Measurements from ENCODE around the gene CASTOR2. TPM values are rescaled to one million over a fixed set of nuclear protein-coding genes. Genes with fewer than 3 reads are reported as not detected.
"Not testable (repeated sequence)": the region's sequence is repeated elsewhere in the genome, so short reads cannot be mapped to it uniquely, and the experiment has no call there.

CASTOR2 gene
- total and polyA plus RNA-seq, 10 of the 15 experiments (the other 5 are each of a cell fraction or from before 2014, with no cell fraction given), result 0.18 to 1.1 (median 0.44) TPM; not detected in 4

DNA sequence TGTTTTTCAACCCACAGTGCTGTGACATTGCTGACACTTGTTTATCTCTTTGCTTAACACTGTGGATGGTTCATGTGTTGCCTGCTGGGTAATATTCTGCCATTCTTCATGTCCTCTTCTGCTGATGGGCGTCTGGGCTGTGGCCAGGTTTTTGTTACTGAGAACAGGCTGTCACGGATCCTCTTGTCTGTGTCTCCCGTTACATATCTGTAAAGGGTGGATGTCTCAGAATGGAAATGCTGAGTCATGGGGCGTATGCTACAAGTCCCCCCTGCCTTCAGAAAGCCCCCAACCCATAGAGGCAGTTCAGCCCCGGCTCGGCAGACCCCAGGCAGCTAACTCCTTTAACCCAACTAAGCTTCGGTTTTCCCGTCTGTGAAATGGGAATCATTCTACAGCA, 33.3 kb downstream of the CASTOR2 start:
- H3K27me3 ChIP-seq (replicated peaks in 1 of 2; ENCODE audit: control insufficient read depth in 2 of 2, insufficient read depth in 2 of 2, low read length in 1 of 2); H3K9me3 ChIP-seq (replicated peaks; ENCODE audit: control insufficient read depth, insufficient read depth, low read length); H3K4me2 ChIP-seq (ENCODE audit: control insufficient read depth, insufficient read depth); CTCF ChIA-PET; RAD21 ChIA-PET (ENCODE audit: unreplicated experiment); BruUV-seq (replicated peaks); SMC1A ChIA-PET (ENCODE audit: uncharacterized antibody, unreplicated experiment); FAIRE-seq; H3K79me2 ChIP-seq (ENCODE audit: control insufficient read depth, insufficient read depth, low read length); H3K27ac ChIP-seq (ENCODE audit: control insufficient read depth, insufficient read depth); H3K4me1 ChIP-seq (ENCODE audit: control insufficient read depth, insufficient read depth, low read length); H4K20me1 ChIP-seq (ENCODE audit: control insufficient read depth, insufficient read depth); H3K9ac ChIP-seq (ENCODE audit: control insufficient read depth, insufficient read depth, low read length); H2AFZ ChIP-seq (ENCODE audit: control insufficient read depth, low read depth, low read length); DNase-seq (ENCODE audit: low read depth, low spot score); ATAC-seq; intact Hi-C loops (cut with micrococcal nuclease; ENCODE audit: unreplicated experiment); in situ Hi-C loops (cut with MboI); H3K36me3 ChIP-seq (ENCODE audit: control insufficient read depth in 2 of 2, insufficient read depth in 2 of 2, low read length in 1 of 2); POLR2A ChIA-PET; H3K4me3 ChIP-seq: not testable (repeated sequence)
- 54% methylated on average over 8 of the region's 8 CpGs for WGBS (ENCODE audit: insufficient coverage, insufficient replicate concordance, low lambda C conversion rate, missing lambda C conversion rate)

- H3K27ac ChIP-seq (ENCODE audit: control insufficient read depth, insufficient read depth); RAD21 ChIA-PET (ENCODE audit: unreplicated experiment); H3K9me3 ChIP-seq (replicated peaks; ENCODE audit: control insufficient read depth, insufficient read depth, low read length); CTCF ChIA-PET; H3K4me2 ChIP-seq (ENCODE audit: control insufficient read depth, insufficient read depth); FAIRE-seq; DNase-seq (ENCODE audit: low read depth, low spot score); H2AFZ ChIP-seq (ENCODE audit: control insufficient read depth, low read depth, low read length); POLR2A ChIA-PET; H3K4me1 ChIP-seq (ENCODE audit: control insufficient read depth, insufficient read depth, low read length); ATAC-seq; H3K36me3 ChIP-seq (ENCODE audit: control insufficient read depth in 2 of 2, insufficient read depth in 2 of 2, low read length in 1 of 2); H3K4me3 ChIP-seq; H4K20me1 ChIP-seq (ENCODE audit: control insufficient read depth, insufficient read depth); BruUV-seq (replicated peaks); H3K79me2 ChIP-seq (ENCODE audit: control insufficient read depth, insufficient read depth, low read length); in situ Hi-C loops (cut with MboI); H3K9ac ChIP-seq (ENCODE audit: control insufficient read depth, insufficient read depth, low read length); intact Hi-C loops (cut with micrococcal nuclease; ENCODE audit: unreplicated experiment); H3K27me3 ChIP-seq (replicated peaks in 1 of 2; ENCODE audit: control insufficient read depth in 2 of 2, insufficient read depth in 2 of 2, low read length in 1 of 2): not testable (repeated sequence)
- SMC1A ChIA-PET (ENCODE audit: uncharacterized antibody, unreplicated experiment), result interaction anchor here (0.6 kb wide), 1 partner anchor 13 kb away, joined by 3 read pairs; no protein-coding TSS in a partner anchor
- WGBS (ENCODE audit: insufficient coverage, insufficient replicate concordance, low lambda C conversion rate, missing lambda C conversion rate), result 81% methylated on average over 8 of the region's 8 CpGs
Observed at GRCh38 chr7:75001356-75001755, 36.9 kb downstream of the CASTOR2 start.

- WGBS (ENCODE audit: insufficient coverage, insufficient replicate concordance, low lambda C conversion rate, missing lambda C conversion rate), result 88% methylated on average over 2 of the region's 2 CpGs
- Histone ChIP-seq H3K9ac (ENCODE audit: control insufficient read depth, insufficient read depth, low read length) (no peak overlapping the region), H2AFZ (ENCODE audit: control insufficient read depth, low read depth, low read length) (no peak overlapping the region), H3K27me3 (replicated peaks in 1 of 2; ENCODE audit: control insufficient read depth in 2 of 2, insufficient read depth in 2 of 2, low read length in 1 of 2) (no peaks in the 10 kb centered on the region), H3K4me3 (no peak overlapping the region), H3K27ac (ENCODE audit: control insufficient read depth, insufficient read depth) (no peak overlapping the region), H3K4me2 (ENCODE audit: control insufficient read depth, insufficient read depth) (no peak overlapping the region), H3K9me3 (replicated peaks; ENCODE audit: control insufficient read depth, insufficient read depth, low read length) (no peaks in the 10 kb centered on the region), H3K4me1 (ENCODE audit: control insufficient read depth, insufficient read depth, low read length) (no peaks in the 10 kb centered on the region), H4K20me1 (ENCODE audit: control insufficient read depth, insufficient read depth) (no peaks in the 10 kb centered on the region), H3K79me2 (ENCODE audit: control insufficient read depth, insufficient read depth, low read length) (no peaks in the 10 kb centered on the region), H3K36me3 (ENCODE audit: control insufficient read depth in 2 of 2, insufficient read depth in 2 of 2, low read length in 1 of 2) (no peaks in the 10 kb centered on the region)
- SMC1A ChIA-PET (ENCODE audit: uncharacterized antibody, unreplicated experiment), result no interaction called here
- DNase-seq (ENCODE audit: low read depth, low spot score) (no peak), ATAC-seq (no peak), FAIRE-seq (no peak)
- TF ChIP-seq FOS (IDR thresholded peaks at IDR 0.05; ENCODE audit: borderline replicate concordance, extremely low read depth, insufficient read length), result no peak
- TF ChIP-seq SUZ12 (IDR thresholded peaks at IDR 0.05; ENCODE audit: unreplicated experiment), result no peak
- intact Hi-C loops (cut with micrococcal nuclease; ENCODE audit: unreplicated experiment), result no loop called here
- CTCF ChIA-PET, result no interaction called here
- BruUV-seq (replicated peaks), result no TSS peak
- RAD21 ChIA-PET (ENCODE audit: unreplicated experiment), result no interaction called here
- POLR2A ChIA-PET, result no interaction called here
- in situ Hi-C loops (cut with MboI), result no loop called here
Observed at GRCh38 chr7:75010036-75010435, 45.5 kb downstream of the CASTOR2 start.

Measured in GM12878 (cell line).